Activated gamma-delta T cell (primary cell): Measurements from ENCODE around the gene IFNLR1.
A peak's percentile ranks its signal among the peaks of the same experiment; 100 is the strongest.

Source experiments
- DNase-seq: peaks from one replicate; lab custom pipeline; 2025; lab: John Stamatoyannopoulos, UW

IFNLR1 gene

DNA sequence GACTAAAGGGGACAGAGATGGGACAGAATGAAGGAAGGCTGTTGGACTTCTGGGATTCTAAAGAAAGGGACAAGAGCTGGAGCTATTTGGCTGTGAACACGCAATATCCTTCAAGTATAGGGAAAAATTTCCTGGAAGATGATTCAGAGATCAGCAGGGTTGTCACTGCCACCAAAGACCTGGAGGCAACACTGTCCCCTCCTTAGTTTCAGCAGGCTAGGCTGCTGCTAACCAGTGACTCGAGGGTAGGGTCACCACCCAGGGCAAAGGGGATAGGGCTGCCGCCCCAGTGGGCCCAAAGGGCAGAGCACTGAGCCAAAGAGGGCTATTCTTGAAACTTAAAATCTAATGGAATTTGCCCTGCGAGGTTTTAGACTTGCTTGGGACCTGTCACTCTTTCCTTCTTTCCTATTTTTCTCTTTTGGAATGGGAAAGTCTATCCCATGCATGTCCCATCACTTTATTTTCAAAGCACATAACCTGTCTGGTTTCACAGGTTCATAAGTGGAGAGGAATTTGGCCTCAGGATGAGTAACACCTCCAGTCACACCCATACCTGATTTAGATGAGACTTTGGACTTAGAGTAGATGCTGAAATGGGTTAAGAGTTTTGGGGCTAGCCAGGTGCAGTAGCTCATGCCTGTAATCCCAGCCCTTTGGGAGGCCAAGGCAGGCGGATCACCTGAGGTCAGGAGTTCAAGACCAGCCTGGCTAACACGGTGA is 11.9 kb downstream of the IFNLR1 start:
- DNase-seq, result no peak

DNA sequence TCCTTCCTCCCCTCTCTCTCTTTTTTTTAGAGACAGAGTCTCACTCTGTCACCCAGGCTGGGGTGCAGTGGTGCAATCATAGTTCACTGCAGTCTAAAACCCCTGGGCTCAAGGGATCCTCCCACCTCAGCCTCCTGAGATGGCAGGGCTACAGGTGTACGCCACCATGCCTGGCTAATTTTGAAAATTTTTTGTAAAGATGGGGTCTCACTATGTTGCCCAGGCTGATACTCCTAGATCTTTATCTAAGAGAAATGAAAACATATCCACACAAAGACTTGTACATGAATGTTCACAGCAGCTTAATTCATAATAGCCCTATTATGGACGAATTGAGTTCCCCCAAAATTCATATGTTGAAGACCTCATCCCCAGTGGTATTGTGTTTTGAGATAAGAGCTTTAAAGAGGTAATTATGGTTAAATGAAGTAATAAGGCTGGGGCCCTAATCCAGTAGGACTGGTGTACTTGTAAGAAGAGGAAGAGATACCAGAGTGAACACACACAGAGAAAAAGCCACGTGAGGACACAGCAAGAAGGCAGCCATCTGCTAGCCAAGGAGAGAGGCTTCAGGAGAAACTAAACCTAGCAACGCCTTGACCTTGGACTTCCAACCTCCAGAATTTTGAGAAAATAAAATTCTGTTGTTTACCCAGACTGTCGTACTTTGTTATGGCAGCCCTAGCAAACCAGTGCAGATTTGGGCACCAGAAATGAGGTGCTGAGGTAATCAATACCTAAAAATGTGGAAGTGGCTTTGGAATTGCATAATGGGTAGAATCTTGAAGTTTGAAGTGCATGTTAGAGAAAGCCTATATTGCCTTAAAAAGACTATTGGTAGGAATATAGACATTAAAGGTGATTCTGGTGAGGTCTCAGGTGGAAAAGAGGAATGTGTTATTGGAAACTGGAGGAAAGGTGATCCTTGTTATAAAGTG is 13.2 kb downstream of the IFNLR1 start:
- no peak for DNase-seq

DNA sequence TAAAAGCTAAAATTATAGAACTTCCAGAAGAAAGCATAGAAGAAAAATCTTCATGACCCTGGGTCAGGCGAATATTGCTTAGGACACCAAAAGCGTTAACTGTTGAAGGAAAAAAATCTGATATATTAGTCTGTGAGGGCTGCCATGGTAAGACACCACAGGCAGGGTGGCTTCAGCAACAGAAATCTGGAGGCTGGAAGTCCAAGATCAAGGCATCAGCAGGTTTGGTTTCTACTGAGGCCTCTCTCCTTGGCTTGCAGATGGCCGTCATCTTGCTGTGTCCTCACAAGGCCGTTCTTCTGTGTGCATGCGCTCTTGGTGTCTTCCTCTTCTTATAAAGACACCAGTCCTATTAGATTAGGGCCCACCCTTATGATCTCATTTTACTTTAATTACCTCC is 14.5 kb downstream of the IFNLR1 start:
- no peak for DNase-seq

DNA sequence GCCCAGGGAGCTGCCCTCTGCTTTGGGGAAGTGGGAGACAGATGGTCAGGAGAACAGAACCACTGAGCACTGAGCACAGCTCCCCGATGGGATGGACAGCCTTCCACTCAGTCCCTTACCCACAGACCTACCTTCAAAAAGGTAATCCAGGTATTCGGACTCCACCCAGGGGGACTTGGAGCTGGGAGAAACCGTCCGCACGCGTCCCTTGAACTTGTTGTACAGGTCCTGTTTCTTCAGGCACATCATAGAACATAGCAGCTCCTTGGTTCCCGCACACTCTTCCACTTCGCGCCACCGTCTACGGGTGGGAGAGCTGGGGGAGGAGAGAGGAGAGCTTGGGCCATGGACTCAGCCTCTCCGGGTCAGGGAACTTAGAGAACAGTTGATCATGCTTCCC is 17.8 kb downstream of the IFNLR1 start:
- no peak for DNase-seq

DNA sequence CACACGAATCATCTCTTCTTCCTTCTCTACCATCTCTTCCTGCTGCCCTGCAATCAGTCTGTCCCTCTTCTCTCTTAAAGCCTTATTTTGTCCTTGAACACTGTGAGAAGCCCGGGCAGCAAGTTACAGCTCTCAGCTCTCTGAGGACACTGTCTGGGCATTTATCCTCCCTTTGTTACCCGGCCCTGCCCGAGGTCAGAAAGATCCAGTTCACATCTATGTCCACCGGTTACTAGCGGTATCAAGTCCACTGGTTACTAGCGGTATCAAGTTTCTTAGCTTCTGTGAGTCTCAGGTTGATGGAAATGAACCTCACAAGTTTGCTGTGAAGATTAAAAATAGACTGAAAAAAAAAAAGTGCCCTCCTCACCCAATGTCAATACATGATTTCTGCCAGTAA is 18.8 kb downstream of the IFNLR1 start:
- no peak for DNase-seq

DNA sequence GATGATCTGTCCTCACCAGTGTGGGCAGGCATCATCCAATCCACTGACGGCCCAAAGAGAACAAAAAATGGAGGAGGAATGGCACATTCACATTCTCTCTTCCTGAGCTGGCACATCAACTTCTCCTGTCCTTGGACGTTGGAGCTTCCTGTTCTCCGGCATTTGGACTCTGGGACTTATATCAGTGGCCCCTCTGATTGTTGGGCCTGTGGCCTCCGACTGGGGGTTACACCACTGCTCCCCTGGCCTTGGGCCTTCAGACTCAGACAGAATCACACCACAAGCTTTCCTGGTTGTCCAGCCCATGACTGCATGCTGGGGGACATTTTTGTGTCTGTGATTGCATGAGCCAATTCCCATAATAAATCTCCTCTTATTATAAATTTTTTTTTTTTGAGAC is 20.1 kb downstream of the IFNLR1 start:
- no peak for DNase-seq

DNA sequence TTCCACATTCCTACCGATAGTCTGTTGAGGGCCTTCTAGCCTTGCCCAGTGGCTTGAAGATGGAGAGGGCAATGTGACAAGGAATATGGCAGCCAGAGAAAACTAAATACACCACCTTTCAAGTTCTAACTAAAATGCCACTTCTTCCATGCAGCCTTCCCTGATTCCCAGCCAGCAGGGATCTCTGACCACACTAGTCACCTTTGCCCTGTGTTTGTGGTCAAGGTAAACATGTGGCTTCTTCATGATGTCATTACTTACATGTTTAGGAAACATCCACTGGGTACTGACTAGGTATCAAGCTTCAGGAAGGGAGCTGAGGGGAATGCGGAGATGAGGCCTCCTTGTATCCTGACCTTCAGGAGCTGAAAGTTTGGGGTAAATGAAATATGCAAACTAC is 21.6 kb downstream of the IFNLR1 start:
- no peak for DNase-seq

DNA sequence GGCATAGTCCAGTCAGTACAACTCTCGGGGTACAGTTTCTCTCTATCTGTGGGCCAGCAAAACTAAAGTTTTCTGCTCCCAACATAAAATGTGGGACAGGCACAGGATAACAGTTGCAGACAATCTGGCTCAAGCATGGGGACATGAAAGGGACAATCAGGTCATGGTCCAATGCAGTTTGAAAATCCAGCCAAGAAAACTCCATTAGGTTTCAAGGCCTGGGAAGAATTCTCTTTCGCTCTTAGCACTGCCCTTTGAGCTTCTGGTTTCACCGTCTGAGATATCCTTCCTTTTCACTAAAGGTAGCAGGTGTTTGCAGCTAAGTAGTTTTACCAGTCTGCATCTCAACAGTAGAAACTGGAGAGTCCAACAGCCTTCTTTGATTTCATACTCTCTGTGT is 23.1 kb downstream of the IFNLR1 start:
- DNase-seq, result no peak

DNA sequence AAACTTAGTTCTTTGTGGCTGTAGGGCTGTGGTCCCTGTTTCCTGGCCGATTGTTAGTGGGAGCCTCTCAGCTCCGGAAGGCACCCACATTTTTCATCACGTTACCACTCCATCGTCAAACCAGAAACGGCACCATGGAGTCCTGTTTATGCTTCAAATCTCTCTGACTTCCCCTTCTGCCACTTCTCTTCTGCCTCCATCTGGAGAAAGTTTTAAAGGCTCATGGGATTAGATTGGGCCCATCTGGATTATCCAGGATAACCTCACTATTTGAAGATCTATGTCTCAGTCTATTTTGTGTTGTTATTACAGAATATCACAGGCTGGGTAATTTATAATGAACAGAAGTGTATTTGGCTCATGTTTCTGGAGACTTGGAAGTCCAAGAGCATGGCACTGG is 24.9 kb downstream of the IFNLR1 start:
- no peak for DNase-seq

DNA sequence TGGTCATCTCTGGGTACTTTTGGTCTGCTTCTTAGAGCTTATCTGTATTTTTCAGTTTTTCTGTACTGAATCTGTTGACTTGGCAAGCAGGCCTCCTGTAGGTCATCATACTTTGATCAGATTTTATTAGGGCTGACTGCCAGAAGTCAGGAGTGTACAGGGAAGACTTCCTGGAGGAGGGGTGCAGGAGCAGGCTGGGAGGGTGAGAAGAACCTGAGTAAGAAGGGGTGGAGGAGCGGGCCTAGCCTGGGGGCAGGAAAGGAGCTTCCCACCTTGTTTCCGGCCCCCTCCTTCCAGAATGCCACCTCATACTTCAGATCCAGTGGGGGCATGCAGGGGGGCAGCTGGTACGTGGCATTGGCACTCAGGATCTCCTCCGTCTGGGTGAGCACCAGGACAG is 25.8 kb downstream of the IFNLR1 start:
- no peak for DNase-seq

DNA sequence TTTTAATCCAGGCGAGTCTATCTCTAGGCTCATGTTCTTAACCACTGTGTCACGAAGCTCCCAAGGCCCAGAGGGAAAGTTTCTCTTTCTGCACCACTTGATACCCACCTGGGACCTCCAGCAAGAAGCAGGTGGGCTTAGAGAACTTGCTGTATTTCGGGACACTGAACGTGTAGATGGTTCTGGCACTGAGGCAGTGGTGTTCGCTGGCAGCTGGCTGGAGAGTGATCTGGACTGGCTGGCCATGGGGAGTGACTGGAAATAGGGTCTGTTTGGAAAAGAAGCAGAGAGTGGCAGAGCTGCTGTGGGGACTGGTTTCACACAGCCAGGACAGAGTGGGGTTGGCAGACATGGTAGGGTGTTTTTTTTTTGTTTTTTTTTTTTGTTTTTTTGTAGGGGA is 27.7 kb downstream of the IFNLR1 start:
- no peak for DNase-seq

DNA sequence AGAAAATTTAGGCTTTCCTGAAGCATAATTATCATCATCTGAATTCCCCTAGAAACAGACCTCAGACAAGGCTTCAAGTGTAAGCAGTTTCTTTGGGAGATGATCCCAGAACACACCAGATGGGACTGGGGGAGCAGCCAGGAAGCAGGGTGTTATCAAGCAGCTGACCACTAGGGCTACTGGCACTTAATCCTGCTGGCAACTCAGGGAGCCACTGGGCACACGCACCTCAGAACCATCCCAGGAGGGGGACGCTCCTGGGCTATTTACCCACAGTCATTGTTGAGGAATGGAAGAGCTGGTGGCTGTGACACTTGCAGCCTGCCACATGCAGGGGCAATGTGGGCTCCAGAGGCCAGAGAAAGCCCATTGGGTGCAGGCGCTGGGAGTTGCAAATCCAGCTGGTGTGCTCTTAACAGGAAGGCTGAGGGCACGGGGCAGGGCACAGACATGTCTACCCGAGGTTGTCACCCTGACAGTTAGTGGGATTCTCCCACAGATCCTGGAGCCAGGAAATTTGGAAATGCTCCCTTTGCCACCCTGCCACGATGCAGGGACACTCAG is 29.1 kb downstream of the IFNLR1 start:
- DNase-seq, result no peak

DNA sequence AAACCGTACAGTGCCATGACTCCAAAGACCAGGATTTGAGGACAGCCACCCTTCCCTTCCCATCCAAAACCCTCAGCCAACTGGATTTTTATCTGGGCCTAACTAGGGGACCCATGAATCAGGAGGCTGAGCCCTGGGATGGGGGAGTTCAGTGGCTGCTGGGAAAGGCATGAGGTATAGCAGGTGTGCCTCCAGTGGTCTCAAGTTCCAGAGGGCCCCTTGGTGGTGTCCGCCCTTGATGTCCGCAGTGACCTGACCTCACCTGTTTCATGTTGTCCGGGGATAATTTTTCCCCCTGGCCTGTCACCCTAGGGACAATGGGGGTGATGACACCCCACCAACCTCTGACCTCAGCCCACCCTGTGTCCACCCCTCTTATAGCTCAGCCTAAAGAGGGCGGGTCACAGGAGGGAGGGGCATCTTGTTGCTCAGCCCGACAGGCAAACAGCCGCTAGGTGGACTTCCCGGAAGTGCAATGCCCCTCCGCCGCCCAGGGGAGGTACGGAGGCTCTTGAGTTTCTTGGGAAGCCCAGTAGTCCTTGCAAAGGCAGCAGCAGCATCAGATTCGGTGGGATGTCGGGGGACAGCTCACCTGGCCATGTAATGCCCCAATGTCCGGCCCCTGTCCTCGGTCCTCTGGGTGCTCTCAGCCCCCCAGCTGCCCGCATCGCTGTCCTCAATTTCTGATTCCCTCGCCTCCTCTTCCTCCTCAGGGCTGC is 30.4 kb downstream of the IFNLR1 start:
- no peak for DNase-seq

DNA sequence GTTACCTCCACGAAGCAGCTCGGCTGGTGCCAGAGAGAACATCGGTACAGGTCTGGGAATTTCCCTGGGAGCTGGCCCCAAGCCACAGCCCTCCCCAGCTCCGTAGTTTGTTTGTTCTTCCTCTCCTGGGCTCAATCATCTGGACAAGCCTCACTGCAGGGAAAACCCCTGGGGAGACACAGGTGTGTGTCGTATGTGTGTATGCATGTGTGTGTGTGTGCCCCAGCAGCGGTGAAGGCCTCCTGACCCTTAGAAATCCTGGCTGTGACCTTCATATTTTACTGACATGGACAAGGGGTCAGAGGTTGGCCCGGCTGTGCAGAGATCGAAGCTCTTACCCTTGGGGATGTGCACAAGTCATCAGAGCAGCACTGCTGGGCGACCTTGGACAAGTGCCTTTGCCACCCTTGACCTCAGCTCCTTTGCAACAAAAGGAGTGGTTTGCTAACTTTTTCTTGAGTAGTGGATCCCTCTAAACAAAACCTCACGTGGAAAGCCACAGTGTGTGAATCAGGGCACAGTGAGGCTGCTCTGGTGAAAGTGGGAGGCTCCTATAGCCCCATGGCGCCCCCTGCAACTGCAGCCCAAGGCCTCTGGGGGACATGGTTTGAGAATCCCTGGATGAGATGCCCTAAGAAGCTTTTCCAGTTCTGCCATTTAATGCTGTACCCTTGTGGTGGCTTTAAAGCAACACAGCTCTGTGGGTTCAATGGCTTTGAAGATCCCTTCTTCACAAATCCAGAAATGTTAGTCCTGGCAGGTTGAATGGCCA is 31.9 kb downstream of the IFNLR1 start:
- DNase-seq, result no peak

DNA sequence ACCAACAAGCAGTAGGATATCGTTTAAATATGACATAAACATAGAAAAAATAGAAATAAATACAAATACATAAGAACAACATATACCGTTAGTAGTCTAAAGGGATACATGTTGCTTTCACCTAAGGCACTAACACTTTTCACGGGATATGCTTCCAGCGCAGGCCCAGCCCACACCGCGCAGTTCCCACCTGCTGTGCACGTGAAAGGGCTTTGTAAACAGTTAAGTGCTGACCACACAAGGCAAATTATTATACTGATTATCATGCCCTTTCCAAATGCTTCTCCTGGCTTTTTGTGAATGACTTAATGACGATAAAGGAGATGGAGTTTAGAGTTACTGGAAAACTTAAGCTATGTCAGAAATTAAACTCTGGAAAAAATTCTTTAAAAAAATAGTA is 32.9 kb downstream of the IFNLR1 start:
- DNase-seq, result no peak

DNA sequence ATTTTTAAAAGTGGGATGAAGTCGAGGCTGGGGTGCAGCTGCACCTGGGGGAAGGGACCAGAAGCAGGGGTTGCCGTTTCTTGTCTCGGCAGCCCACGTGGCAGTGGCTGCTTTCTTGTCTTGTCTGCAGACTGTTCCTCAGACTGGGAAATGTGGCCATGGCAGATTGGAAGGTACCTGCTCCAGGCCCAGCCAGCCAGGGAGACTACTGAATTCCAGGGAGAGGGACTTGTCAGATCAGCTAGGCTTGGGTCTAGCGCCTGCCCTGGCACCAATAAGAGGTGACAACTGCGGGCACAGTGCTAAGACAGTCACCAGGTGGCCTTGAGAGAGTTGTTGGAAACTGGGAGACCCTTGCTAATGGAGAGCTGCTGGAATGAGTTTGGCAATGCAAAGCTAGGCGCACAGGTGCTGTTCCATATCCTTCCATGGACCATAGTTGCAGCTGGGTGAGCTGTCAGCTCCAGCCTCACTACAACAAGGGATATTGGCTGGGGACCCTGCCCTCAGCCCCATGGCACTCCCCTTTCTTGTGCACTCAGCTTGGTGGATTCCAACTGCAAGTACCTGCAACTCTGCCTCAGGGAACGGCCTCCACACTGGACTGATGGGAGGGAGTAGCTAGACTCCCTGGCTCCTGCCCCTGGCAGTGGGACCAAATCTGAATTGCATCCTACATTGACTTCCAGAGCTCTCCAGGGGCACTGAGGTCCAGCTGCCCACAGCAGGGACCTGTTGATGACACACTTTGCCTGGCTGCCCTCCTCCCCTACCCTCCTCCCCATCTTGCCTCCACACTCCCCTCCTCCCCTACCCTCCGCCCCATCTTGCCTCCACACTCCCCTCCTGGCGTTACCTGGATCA is 34.2 kb downstream of the IFNLR1 start:
- no peak for DNase-seq

DNA sequence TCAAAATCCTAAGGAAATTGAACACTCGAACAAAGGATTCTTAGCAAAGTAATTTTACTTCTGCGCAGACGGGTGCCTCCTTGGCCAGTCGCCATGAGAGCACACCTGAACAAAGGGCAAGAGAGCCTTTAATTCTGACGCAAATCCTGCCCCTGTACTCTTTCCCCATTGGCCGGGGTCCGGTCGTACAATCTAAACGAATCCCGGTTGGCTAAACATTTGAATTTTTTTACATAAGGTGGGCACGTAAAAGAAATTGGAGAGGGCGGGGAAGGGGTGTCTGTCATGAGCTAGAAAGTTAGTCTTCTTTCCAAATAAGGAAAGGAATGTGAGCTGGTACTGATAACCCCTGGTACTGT is 35.9 kb downstream of the IFNLR1 start:
- DNase-seq, result no peak

DNA sequence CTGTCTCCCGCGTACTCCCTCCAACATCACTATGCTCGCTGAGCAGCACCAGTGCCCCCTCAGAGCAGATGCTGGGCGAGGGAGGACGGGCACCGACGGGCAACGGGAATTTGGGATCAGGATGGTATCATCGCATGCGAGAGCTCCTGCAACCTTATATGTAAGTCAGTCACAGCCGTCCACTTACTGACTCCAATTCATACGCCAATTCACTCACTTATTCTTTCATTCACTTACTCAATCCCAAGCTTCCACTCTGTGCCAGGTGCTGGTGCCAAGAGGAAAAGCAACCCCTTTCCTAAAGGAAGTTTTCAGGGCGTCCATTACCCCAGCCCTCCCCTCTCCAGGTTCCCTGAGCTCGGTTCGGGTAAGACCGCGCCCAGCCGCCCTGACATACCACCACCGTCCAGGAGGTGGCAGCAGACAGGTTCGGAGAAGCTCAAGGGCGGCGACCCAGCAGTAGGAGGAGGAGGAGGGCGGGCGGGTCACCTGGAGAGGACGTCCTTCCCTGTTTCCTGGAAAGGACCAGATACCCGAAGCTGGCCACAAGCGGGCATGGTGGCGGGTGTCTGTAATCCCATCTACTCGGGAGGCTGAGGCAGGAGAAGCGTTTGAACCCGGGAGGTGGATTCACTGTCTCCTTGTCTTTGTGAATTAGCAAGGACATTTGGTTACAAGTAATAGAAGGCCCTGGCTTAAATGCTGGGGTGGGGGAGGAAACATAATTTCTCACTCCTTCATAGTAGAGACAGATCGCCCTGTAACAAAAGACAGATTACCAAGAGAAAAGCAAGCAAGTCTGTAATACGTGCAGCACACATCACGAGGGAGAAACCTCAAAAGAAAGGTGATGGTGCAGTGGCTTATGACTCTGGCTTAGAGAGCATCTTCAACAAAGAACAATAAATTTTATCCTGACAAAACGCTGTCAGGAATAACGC is 36.6 kb downstream of the IFNLR1 start:
- peak; percentile 48 for DNase-seq

DNA sequence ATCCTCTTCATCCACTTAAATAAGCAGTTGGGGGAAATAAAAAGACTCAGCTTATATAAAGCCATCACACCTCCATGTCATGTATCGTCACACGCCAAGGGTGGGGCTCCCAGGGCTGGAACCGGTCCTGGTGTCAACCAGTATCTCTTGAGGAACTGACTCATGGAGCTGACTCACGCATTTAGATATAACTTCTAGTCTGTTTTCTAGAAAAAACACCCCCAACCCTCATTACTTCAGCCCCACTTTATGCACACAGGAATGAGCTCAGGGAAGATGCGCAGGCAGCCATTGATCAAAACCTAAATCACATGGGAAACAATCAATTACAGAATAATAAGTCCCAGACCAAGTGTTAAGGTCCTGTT is 37.2 kb downstream of the IFNLR1 start:
- no peak for DNase-seq

DNA sequence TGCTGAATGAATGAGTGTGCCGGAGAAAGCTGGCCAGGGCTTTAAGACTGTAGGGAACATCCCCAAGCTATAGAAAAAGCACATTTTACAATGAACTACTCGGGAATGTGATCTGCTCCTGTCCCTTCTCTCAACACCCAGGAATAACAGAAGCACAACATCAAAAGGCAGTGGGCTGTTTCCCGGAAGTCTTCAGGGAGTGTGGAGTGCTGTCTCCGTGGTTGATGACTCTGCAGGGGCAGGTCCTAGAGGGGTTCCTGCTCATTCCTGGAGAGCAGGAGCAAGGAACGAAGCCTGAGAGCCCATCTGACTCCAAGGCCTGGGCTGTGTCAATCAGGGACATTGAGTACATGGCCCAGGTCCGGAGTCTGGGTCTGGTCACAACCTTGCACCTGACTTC is 39.3 kb downstream of the IFNLR1 start:
- DNase-seq, result no peak
